HPDE6-E6E7 (cell line): ENCODE data around the gene SMYD2.
A peak's percentile ranks its signal among the peaks of the same experiment; 100 is the strongest.

Source experiments
- DNase-seq: peaks from one replicate; pipeline ENCODE4 v3.0.0; 2011; ENCODE audit warnings: missing footprints; ENCODE audit errors: extremely low spot score

SMYD2 gene

GRCh38 chr1:214303141-214303930, 22.4 kb downstream of the SMYD2 start:
- no peak for DNase-seq

- DNase-seq = no peak
Measured at GRCh38 chr1:214305164-214305751, 24.3 kb downstream of the SMYD2 start.

DNA sequence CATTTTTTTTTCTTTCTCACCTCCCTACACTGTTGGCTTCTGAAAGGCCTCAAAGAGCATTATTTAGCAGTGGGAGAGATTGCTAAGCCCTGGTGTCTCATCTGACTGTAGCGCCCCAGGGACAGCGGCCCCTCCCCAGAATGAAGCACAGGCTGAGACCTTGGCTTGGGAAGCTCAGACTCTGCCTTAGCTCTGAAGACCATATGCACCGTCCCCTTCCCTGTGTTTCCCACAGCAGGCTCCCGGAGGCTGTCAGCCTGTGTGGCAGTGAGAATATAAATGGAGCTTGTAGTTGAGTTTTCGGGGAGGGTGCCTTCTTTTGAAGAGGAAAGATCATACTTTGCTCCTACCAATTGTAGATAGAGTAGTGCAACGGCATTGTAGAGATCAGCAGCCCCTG, 25.3 kb downstream of the SMYD2 start:
- DNase-seq = no peak

DNA sequence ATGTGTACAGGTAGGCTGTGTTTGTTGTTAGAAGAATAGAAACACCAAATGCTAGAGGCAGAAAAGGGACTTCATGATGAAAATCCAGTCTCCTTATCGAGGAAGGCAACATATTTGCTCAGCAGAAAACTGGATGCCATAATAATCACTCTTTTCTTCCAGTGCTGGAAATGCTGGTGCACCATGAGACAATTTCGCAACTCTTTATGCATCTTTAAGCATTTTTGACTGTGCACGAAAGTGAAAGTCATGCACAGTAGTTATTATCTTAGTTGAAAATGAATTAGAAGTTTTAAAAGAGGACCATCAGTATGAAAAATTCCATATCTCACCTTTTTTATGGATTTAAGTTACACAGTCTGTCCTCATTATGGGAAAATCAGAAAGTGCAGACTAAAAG, 29.1 kb downstream of the SMYD2 start:
- DNase-seq = no peak

- DNase-seq = no peak
Measured at GRCh38 chr1:214310777-214311690, 30.1 kb downstream of the SMYD2 start.

DNA sequence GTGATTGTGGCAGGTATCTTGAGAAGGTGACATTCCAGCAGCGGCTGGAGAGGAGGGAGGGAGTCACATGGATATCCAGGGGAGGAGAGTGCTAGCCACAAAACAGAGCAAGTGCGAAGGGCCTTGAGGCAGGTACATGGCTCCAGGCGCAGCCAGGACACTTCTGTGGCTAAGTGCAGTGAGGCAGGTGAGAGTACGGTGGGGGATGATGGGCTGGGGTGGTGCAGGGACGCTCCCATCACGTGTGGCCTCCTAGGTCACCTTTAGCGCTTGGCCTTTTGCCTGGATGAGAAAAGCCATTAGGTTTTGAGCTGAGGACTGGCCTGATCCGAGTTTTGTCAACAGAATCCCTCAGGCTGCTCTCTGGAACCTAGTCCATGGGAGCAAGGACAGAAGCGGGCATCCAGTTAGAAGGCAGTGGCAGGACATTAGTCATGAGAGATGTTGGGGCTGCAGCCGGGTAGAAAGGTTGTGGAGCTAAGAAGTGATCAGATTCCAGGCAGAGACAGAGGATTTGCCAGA, 31.6 kb downstream of the SMYD2 start:
- DNase-seq = no peak

- DNase-seq = no peak
Measured at GRCh38 chr1:214314178-214314843, 33.4 kb downstream of the SMYD2 start.

GRCh38 chr1:214316593-214316992, 35.6 kb downstream of the SMYD2 start:
- no peak for DNase-seq

DNA sequence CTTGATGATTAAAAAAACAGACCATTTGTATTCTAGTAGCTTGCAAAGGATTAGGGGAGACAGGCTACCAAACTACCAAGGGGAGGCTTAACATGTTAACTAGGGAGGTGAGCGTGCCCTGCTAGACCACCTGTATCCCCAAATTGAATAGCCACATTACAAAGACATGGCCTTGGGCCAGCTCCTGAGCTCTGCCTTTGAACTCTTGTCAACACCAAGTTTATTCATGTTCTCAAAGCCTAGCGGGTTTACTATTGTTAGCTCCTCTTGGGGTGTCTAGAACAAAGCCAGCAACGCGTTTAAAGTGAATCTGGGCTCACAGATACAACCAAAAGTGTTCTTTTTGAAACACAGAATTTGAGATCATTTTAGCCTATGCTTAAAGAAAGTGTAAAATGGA, 36.3 kb downstream of the SMYD2 start:
- no peak for DNase-seq

DNA sequence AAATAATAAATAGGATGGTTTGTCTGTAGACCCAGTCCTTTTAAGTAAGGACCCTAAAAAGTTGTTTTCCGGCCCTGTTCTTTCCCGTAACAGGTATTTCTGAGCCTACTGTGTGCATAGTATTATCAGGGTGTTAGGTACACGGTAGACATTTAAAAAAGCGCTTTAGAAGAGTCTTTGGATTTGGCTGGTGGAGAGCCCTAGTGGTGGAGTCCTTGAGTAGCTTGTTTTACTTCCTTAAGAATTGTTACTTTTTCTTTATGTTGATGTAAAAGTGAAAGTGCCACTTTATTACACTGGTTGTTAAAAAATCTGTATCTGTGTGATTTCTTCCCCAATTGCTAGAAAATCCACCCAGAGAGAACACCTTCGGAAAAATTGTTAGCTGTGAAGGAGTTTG, 36.8 kb downstream of the SMYD2 start:
- DNase-seq = no peak

DNA sequence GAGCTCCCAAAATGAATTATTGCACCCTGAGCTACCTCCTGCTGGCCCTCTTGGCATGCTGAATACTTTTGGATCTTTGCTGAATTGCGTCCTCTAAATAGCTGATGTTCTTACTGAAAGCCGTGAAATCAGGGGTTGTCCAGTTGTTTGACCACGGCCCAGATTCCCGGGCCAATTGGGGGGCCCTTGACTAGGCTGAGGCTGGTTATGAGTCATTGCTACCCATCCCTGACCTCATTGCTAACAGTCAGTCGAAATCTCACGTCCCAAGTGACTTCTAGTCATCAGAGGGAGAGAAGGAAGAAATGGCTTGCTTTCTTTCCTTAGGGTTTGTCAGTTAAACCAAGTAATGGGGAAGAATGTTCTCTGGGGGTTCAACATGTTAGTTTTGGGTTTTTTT, 37.4 kb downstream of the SMYD2 start:
- DNase-seq = no peak

DNA sequence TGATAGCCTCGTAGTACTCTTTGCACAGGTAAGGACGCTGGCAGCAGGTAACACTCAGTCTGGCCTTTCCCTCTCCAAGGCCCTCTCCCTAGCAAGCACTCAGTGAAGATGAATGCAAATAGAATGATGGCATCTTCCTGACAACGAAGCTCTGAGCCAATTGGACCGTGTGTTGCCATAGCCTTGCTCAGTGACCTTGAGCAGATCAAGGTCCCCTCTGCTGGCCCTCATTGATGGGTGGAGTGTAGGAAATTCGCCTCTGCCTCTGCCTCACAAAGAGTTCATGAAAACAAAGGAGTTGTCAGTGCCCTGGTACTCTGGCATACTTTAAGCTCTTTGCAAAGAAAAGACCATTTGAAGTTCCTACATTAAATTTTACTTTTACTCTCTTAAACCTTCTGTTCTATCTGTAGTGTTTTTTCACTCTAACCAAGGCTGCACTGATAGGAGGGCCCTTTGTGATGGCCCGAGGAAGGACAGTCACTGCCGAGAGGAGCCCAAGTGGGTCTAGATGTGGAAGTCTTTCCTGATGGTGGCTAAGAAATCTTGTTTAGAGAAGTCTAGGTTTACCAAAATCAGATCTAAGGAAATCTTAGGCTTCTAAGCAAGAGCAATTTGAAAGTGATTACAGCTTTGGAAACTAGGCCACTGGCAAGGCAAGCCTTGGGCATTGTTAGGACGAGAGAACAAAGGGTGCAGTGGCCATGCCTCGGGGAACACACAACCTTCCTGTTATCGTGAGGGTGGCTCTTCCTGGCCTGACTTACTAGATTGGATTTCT, 38.2 kb downstream of the SMYD2 start:
- DNase-seq = no peak

GRCh38 chr1:214319938-214320337, 39.0 kb downstream of the SMYD2 start:
- no peak for DNase-seq

DNA sequence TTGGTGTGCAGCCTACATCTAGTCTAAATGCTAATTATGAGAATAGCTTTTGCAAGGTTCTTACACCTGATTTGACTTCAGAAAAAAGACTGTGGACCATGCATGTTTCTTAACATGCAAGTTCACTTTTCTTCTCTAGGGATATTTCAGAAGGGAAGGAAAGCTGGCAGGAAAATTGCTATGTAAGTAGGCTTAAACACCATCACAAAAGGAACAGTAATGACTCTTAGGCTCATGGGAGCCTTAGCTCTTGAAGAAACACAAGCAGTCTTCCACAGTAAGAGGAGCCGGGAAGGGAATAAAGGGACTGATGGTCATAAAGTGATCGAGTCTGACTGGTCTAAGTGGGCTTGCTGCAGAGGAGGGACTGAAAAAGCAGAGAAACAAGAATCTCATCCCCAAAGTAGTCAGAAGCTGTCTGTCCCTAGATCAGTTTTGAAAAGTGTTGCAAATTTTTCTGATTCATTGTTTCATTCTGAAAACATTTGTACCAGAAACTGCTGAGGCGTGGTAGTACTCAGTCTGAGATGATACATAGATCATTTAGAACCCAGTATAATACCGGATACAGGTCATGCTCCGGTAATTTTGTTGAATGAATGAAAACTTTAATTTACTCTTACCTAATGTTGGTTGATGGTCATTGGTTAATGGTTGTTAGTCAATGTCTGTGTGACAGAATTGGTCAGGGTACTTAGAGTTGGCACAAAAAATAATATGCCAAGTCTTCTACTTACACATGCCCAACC, 40.9 kb downstream of the SMYD2 start:
- DNase-seq = no peak

DNA sequence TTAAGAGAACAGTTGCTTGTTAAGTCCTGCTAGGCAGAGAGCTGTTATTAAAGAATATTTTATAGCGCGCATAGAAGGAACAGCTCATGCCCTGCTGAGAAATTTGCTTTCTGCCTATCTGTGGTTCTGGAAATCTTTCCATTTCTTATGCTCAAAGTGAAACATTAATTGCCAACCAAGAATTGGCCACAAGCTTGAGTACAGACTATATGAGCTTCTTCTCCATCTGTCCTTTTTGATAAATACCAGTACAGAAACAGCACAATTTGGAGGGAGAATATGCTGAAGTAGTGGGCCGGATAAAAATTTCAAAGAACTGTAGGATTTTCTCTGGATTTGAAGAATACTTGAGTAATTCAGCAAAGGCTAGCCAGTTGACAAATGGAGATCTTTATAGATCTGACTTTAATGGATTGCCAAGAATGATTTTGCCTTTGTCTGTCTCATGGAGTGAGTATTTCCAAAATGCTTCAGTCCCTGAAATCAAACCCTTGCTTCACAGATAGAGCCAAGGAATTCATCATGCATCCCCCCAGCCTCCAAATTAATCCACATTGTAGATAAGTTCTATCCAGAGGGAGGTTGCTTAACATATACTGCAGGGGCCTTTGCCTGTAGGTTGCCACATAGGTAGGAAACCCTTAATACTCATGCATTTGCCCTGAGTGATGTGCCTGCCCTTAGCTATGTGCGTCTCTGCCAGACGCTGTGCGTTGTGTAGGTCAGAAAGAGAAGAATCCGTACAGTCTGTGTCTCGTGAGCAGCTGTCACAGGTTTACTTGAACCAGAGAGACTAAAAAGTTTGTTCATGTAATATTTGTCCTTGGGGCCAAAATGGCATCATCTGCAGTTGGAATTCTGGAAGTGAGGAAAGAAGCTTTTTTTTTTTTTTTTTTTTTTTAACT, 44.2 kb downstream of the SMYD2 start:
- no peak for DNase-seq

DNA sequence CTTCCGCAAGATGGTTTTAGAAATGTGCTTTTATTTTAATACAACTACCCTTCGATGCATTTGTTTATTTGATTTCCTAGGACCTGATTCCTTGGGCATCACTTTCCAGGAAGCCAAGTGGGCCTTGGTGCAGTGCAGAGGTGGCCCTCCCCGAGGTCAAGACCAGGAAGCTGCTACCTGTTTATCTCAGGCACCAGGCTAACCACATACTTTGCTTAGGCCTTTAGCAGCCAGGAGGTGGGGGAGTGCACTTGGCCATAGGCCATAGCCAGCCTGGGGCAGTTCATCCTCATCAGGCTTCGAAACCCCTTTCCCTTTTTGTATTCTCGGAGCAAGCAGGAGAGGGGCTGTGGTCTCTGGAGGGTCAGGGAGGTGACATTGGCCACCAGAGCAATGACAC, 45.4 kb downstream of the SMYD2 start:
- DNase-seq = no peak

- DNase-seq = no peak
Measured at GRCh38 chr1:214327514-214327913, 46.6 kb downstream of the SMYD2 start.

- DNase-seq = peak; percentile 85
Measured at GRCh38 chr1:214328770-214329469, 48.0 kb downstream of the SMYD2 start.
